A673 (cell line): ENCODE measurements around the gene TGFBR1.
A peak's percentile ranks its signal among the peaks of the same experiment; 100 is the strongest.

Experiments
- CTCF ChIP-seq: fragments of 300-800, 200-600 bp; sonication (generic); conservative IDR thresholded peaks from 2 replicates; pipeline ENCODE4 v1.5.1; 2017; ENCODE audit warnings: low read depth, mild to moderate bottlenecking, antibody characterized with exemption, low read length, moderate library complexity, mixed read lengths
- EZH2 ChIP-seq: fragments of 200-600 bp; sonication (generic); IDR thresholded peaks from 2 replicates; pipeline ENCODE4 v1.6.1; 2017; ENCODE audit warnings: borderline replicate concordance, low read depth, mild to moderate bottlenecking, mixed read lengths, antibody characterized with exemption, low read length; ENCODE audit not compliant: poor library complexity, severe bottlenecking

DNA sequence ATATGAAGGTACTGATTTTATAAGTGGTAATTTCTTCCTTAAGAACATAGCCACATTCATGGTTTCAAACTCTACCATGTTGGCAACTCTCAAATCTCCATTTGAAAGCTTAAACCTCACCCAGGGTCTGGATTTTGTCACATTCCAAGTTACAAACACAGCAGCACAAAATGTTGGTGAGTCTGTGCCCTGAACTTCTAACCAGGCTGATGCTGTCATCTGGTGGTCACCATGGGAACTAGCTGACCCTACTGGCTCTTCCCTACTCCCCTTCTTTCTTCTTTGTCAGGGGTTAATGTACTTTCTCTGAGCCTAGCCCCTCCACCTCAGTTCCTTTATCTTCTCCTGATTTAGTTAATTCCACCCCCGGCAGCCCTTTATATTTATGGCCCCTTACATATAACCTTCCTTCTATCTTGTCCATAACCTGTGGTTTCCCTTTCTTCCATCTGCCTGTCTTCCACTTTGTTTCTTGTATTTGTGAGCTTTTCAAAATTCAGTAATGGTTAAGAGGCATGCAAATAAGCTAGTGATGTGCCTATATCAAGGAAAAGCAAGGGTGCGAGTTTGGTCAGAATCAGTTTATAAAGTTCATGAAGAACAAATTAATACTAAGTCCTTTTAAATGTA is 35.9 kb downstream of the TGFBR1 start:
- TF ChIP-seq CTCF (peak; percentile 67), EZH2 (no peak)
